Measurements from ENCODE around the gene BSPRY.

DNA sequence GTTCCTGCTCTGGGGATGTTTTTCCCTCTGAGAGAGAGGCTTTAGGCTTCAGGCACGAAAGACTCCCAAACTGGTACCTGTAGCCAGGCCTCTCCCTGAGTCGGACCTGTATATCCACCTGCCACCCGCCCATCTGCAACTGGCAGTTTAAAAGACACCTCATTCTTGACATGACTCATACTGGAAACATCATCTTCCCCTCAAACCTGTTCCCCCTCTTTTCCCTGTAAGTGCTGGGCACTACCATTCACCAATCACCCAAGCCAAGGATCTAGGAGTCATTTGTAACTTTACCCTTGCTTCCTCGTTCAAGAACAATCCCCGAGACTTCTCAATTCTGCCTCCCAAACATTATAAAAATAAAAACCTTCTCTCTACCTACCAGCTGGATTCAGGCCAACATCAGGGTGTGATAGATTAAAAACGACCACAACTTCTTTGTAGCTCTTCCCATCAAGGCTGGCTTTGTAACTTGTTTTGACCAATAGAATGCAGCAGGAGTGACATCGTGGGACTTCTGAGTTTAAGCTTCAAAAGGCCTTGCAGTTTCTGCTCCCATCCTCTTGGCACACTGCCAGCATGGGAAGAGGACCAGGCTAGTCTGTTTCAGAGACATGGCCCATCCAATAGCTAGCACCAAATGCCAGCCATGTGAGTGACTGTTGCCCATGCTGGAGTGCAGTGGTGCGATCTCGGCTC, 7.5 kb upstream of the BSPRY start:
- TF ChIP-seq CTCF (IDR thresholded peaks at IDR 0.05) (no peak), EZH2phosphoT487 (IDR thresholded peaks at IDR 0.05) (no peak), EZH2 (IDR thresholded peaks at IDR 0.05) (no peak)

Data from neural progenitor cell (in vitro differentiated cells).